ENCODE data around the gene USP13.

DNA sequence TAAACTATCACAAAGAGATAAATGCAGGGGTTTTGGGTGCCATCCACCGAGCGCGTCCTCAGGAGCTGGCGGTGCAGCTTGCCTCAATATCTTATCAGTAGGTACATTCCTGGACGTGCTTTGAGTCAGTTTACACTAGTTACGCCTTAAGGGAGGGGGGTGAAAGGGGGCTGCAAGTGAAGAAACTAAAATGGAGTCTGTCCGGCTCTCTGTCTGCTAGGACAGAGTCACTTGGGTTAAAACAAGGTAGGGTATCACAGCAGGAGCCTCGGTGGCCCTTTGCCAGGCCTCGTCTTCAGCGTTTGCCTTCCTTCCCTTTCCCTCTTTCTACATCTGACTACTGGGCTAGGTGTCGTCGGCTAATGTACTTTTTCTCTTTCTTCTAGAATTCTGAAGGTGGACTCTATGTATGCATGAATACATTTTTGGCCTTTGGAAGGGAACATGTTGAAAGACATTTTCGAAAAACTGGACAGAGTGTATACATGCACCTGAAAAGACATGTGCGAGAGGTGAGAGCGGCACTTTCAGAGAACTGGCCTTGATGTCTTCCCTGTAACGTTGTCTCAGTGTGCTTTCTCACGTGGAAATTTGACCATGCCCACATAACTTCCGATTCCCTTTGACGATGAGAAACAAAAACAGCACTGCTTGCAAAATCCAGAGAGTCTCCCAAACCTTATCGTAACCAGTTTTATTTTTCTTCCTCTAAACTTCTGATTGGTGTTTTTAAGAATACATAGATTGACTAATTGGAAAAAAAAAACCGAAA, 28.8 kb downstream of the USP13 start:
- TF ChIP-seq, protein P1, sequence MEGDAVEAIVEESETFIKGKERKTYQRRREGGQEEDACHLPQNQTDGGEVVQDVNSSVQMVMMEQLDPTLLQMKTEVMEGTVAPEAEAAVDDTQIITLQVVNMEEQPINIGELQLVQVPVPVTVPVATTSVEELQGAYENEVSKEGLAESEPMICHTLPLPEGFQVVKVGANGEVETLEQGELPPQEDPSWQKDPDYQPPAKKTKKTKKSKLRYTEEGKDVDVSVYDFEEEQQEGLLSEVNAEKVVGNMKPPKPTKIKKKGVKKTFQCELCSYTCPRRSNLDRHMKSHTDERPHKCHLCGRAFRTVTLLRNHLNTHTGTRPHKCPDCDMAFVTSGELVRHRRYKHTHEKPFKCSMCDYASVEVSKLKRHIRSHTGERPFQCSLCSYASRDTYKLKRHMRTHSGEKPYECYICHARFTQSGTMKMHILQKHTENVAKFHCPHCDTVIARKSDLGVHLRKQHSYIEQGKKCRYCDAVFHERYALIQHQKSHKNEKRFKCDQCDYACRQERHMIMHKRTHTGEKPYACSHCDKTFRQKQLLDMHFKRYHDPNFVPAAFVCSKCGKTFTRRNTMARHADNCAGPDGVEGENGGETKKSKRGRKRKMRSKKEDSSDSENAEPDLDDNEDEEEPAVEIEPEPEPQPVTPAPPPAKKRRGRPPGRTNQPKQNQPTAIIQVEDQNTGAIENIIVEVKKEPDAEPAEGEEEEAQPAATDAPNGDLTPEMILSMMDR (conservative IDR thresholded peaks at IDR 0.05; ENCODE audit: low read depth in 2 of 2), result no peak
- TF ChIP-seq, protein P2, sequence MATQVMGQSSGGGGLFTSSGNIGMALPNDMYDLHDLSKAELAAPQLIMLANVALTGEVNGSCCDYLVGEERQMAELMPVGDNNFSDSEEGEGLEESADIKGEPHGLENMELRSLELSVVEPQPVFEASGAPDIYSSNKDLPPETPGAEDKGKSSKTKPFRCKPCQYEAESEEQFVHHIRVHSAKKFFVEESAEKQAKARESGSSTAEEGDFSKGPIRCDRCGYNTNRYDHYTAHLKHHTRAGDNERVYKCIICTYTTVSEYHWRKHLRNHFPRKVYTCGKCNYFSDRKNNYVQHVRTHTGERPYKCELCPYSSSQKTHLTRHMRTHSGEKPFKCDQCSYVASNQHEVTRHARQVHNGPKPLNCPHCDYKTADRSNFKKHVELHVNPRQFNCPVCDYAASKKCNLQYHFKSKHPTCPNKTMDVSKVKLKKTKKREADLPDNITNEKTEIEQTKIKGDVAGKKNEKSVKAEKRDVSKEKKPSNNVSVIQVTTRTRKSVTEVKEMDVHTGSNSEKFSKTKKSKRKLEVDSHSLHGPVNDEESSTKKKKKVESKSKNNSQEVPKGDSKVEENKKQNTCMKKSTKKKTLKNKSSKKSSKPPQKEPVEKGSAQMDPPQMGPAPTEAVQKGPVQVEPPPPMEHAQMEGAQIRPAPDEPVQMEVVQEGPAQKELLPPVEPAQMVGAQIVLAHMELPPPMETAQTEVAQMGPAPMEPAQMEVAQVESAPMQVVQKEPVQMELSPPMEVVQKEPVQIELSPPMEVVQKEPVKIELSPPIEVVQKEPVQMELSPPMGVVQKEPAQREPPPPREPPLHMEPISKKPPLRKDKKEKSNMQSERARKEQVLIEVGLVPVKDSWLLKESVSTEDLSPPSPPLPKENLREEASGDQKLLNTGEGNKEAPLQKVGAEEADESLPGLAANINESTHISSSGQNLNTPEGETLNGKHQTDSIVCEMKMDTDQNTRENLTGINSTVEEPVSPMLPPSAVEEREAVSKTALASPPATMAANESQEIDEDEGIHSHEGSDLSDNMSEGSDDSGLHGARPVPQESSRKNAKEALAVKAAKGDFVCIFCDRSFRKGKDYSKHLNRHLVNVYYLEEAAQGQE (IDR thresholded peaks at IDR 0.05; ENCODE audit: unreplicated experiment), result no peak
- TF ChIP-seq CREB1 (CRISPR knock-in tag; IDR thresholded peaks at IDR 0.05; ENCODE audit: low read depth), result no peak
- no peak for TF ChIP-seq POLR2AphosphoS5 (IDR thresholded peaks at IDR 0.05; ENCODE audit: low read depth)
- TF ChIP-seq EZH2 (IDR thresholded peaks at IDR 0.05; ENCODE audit: low read depth, unreplicated experiment), result no peak
